ENCODE results near the gene PTGFRN. TPM values are rescaled to one million over a fixed set of nuclear protein-coding genes. Genes with fewer than 3 reads are reported as not detected.
A peak's percentile ranks its signal among the peaks of the same experiment; 100 is the strongest.
"Not testable (repeated sequence)": the region's sequence is repeated elsewhere in the genome, so short reads cannot be mapped to it uniquely, and the experiment has no call there.

PTGFRN gene
- polyA plus RNA-seq, result under 1 TPM in 1 of 3 donors, not detected in 2; 0.17 TPM

GRCh38 chr1:116909512-116910378 is at the start of gene PTGFRN:
PTGFRN (plus strand) TSS chr1:116909916; CDS start chr1:116910204, 288 bp downstream.
- Mint-ChIP-seq H3K4me3 (peak within 1 kb of the TSS; percentile 60 to 85 (median 75)), H3K27ac (peak within 1 kb of the TSS in 1 of 6 donors; percentile 41), H3K4me1 (peaks cover 5 to 6% of the 10 kb centered on the region in 2 donors), H3K9me3 (peaks cover 0 to 2% (median 0%) of the 10 kb centered on the region in 6 donors), H3K27me3 (ENCODE audit: low read depth in 3 of 3) (peaks cover 6 to 12% (median 9%) of the 10 kb centered on the region in 3 donors), H3K36me3 (peaks cover 0 to 4% (median 0%) of the 10 kb centered on the region in 3 donors)
- peak in 1 of 3 donors; percentile 13 for DNase-seq

- H3K36me3 Mint-ChIP-seq; H3K4me1 Mint-ChIP-seq; H3K4me3 Mint-ChIP-seq; H3K9me3 Mint-ChIP-seq; H3K27me3 Mint-ChIP-seq (ENCODE audit: low read depth in 3 of 3); DNase-seq: not testable (repeated sequence)
- peak overlapping the region in 1 of 6 donors; percentile 12 for H3K27ac Mint-ChIP-seq
Measured at GRCh38 chr1:116860167-116860566, 49.5 kb upstream of the PTGFRN start.

DNA sequence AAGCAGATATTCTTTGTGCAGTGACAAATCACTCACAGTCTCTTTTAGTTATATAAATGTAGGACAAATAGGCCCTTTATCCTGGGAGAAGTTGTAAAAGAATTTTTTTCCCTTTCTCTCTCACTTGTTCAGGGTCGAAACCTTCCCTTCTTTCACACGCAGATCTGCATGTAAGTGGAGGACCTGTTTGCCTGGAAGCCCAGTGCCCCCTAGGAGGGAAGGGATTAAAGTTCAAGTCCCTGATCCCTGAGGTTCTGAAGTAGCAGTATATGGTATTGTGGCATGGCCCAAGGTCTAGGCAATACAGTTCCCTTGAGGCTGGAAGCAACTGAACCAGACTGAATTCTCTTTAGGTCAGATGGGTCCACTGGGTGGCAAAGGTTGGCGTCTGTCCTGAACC is 48.6 kb upstream of the PTGFRN start:
- no peaks in the 10 kb centered on the region for H3K4me1 Mint-ChIP-seq
- H3K36me3 Mint-ChIP-seq, result no peaks in the 10 kb centered on the region
- H3K9me3 Mint-ChIP-seq, result no peaks in the 10 kb centered on the region
- no peak overlapping the region for H3K4me3 Mint-ChIP-seq
- no peak overlapping the region for H3K27ac Mint-ChIP-seq
- DNase-seq, result no peak
- H3K27me3 Mint-ChIP-seq (ENCODE audit: low read depth in 3 of 3), result no peaks in the 10 kb centered on the region

GRCh38 chr1:116863031-116863430 is 46.7 kb upstream of the PTGFRN start:
- not testable (repeated sequence) for H3K27me3 Mint-ChIP-seq (ENCODE audit: low read depth in 3 of 3); H3K4me1 Mint-ChIP-seq; H3K4me3 Mint-ChIP-seq; H3K27ac Mint-ChIP-seq; H3K36me3 Mint-ChIP-seq; DNase-seq; H3K9me3 Mint-ChIP-seq

DNA sequence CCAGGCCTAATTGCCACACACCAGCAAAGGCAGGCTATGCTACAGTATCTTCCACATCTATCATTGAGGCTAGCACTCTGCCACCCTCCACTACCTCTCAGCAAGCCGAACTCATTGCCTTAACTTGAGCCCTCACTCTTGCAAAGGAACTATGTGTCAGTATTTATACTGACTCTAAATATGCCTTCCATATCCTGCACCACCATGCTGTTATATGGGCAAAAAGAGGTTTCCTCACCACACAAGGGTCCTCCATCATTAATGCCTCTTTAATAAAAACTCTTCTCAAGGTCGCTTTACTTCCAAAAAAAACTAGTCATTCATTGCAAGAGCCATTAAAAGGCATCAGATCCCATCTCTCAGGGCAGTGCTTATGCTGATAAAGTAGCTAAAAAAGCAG is 43.2 kb upstream of the PTGFRN start:
- not testable (repeated sequence) for H3K4me1 Mint-ChIP-seq; H3K4me3 Mint-ChIP-seq; H3K36me3 Mint-ChIP-seq; H3K27me3 Mint-ChIP-seq (ENCODE audit: low read depth in 3 of 3); H3K27ac Mint-ChIP-seq
- peaks cover 0 to 11% (median 0%) of the 10 kb centered on the region in 6 donors for H3K9me3 Mint-ChIP-seq
- peak in 1 of 3 donors; percentile 6 for DNase-seq

DNA sequence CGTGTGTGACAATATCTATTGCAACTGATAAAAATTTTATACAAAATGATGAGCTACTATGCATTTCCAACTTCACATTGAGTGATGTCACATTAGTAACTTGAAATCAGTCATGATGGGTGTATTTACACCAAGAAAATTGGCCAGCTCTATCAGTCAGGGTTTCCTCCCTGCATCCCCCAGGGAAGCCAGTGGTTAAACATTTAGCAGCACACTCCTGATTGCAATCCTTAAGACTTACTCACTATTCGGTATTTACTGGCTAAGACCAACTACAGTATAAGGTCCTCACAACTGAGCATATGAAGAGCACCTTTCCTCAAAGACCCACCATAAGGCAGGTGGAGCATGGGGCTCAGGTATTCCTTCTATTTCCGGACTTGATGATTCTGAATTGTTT is 41.3 kb upstream of the PTGFRN start:
- Mint-ChIP-seq H3K36me3 (peaks cover 0 to 10% (median 8%) of the 10 kb centered on the region in 3 donors), H3K27ac (no peak overlapping the region), H3K9me3 (peaks cover 0 to 11% (median 0%) of the 10 kb centered on the region in 6 donors), H3K27me3 (ENCODE audit: low read depth in 3 of 3) (peaks cover 0 to 7% (median 0%) of the 10 kb centered on the region in 3 donors), H3K4me1 (no peaks in the 10 kb centered on the region), H3K4me3 (no peak overlapping the region)
- DNase-seq, result no peak

DNA sequence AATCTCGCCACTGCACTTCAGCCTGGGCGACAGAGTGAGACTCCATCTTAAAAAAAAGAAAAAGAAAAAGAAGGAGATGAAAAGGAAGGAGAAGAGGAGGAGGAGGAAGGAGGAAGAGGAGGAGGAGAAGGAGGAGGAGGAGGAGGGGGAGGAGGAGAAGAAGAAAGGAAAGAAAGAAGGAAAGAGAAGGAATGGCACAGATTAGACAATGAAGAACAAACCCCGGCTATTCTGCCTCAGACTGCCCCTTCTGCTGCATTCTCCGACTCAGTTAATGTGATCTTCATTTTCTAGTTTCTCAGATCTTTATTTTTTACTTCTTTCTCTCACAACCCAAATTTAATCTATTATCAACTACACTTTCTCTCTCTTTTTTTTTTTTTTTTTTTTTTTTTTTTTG is 40.1 kb upstream of the PTGFRN start:
- H3K4me1 Mint-ChIP-seq, result no peaks in the 10 kb centered on the region
- peaks cover 0 to 7% (median 0%) of the 10 kb centered on the region in 3 donors for H3K27me3 Mint-ChIP-seq (ENCODE audit: low read depth in 3 of 3)
- H3K9me3 Mint-ChIP-seq, result peaks cover 0 to 11% (median 0%) of the 10 kb centered on the region in 6 donors
- peaks cover 0 to 10% (median 8%) of the 10 kb centered on the region in 3 donors for H3K36me3 Mint-ChIP-seq
- no peak for DNase-seq
- H3K27ac Mint-ChIP-seq, result no peak overlapping the region
- H3K4me3 Mint-ChIP-seq, result no peak overlapping the region

DNA sequence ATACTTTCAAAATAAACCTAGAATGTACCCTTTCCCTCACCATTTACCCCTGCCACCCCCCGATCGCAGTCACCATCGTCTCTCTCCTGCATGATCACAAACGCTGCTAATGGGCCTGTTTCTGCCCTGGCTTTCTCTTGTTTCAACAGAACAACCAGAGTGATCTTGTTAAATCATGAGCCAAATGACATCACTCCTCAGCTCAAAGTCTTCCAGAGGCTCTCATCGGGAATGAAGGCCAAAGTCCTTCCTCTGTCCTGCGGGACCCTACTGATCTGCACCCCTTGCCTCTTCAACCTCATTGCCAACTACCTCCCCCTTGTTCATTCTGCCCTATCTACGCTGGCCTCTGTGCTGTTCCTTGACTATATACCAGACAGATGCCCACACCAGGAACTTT is 39.4 kb upstream of the PTGFRN start:
- DNase-seq, result no peak
- Mint-ChIP-seq H3K4me3 (no peak overlapping the region), H3K27me3 (ENCODE audit: low read depth in 3 of 3) (peaks cover 0 to 7% (median 0%) of the 10 kb centered on the region in 3 donors), H3K9me3 (peaks cover 0 to 11% (median 0%) of the 10 kb centered on the region in 6 donors), H3K36me3 (peaks cover 0 to 10% (median 8%) of the 10 kb centered on the region in 3 donors), H3K27ac (no peak overlapping the region), H3K4me1 (no peaks in the 10 kb centered on the region)

- Mint-ChIP-seq H3K4me3 (no peak overlapping the region), H3K27me3 (ENCODE audit: low read depth in 3 of 3) (peaks cover 0 to 7% (median 0%) of the 10 kb centered on the region in 3 donors), H3K9me3 (peaks cover 0 to 11% (median 0%) of the 10 kb centered on the region in 6 donors), H3K4me1 (no peaks in the 10 kb centered on the region), H3K27ac (no peak overlapping the region), H3K36me3 (peaks cover 0 to 10% (median 8%) of the 10 kb centered on the region in 3 donors)
- DNase-seq, result no peak
Measured at GRCh38 chr1:116871779-116872146, 38.0 kb upstream of the PTGFRN start.

- Mint-ChIP-seq H3K27me3 (ENCODE audit: low read depth in 3 of 3) (peaks cover 0 to 7% (median 0%) of the 10 kb centered on the region in 3 donors), H3K27ac (no peak overlapping the region), H3K9me3 (peaks cover 0 to 6% (median 0%) of the 10 kb centered on the region in 6 donors), H3K36me3 (peaks cover 0 to 8% (median 8%) of the 10 kb centered on the region in 3 donors), H3K4me1 (no peaks in the 10 kb centered on the region), H3K4me3 (no peak overlapping the region)
- DNase-seq, result no peak
Measured at GRCh38 chr1:116873680-116874271, 35.9 kb upstream of the PTGFRN start.

DNA sequence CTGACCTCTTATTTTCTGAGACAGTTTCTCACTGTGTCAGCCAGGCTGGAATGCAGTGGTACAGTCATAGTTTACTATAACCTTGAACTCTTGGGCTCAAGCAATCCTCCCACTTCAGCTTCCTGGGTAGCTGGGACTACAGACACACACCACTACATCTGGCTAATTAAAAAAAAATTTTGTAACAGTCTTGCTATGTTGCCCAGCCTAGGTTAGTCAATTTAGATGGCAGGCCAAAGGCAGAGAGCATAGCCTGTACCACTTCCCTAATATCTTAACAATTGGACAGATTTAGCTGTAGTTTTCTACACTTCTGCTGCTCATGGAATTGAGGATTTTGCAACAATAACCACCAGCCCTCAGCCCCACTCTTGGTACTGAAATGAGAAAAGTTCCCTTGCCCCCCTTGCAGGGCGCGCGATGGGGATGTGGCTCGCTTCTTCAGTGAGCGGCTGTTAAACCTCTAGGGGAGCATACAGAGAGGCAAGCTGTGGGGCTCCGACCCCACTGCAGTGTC is 34.9 kb upstream of the PTGFRN start:
- H3K27me3 Mint-ChIP-seq (ENCODE audit: low read depth in 3 of 3), result peaks cover 0 to 4% (median 0%) of the 10 kb centered on the region in 3 donors
- no peaks in the 10 kb centered on the region for H3K4me1 Mint-ChIP-seq
- H3K27ac Mint-ChIP-seq, result no peak overlapping the region
- H3K9me3 Mint-ChIP-seq, result peaks cover 0 to 4% (median 0%) of the 10 kb centered on the region in 6 donors
- no peak for DNase-seq
- peaks cover 0 to 8% (median 7%) of the 10 kb centered on the region in 3 donors for H3K36me3 Mint-ChIP-seq
- H3K4me3 Mint-ChIP-seq, result no peak overlapping the region

DNA sequence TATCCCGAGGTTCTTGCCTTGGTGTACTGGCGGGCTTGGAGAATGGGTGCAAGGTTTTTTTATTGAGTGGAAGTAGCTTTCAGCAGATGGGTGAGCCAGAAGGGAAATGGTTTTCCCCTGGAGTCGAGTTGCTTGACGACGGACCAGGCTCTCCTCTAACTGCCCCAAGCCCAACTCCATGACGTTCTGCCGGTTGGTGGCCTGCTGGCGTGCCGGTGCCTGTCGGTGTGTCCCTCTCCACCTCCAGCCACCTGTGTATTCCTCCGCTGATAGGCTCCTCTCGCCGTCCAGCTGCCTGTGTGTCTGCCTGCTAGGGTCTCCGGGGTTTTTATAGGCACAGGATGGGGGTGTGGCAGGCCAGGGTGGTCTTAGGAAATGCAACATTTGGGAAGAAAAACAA is 34.3 kb upstream of the PTGFRN start:
- Mint-ChIP-seq H3K4me3 (no peak overlapping the region), H3K36me3 (peaks cover 0 to 5% (median 5%) of the 10 kb centered on the region in 3 donors), H3K4me1 (no peaks in the 10 kb centered on the region), H3K27ac (no peak overlapping the region), H3K27me3 (ENCODE audit: low read depth in 3 of 3) (peaks cover 0 to 4% (median 0%) of the 10 kb centered on the region in 3 donors), H3K9me3 (peaks cover 0 to 2% (median 0%) of the 10 kb centered on the region in 6 donors)
- DNase-seq, result no peak

GRCh38 chr1:116875946-116876345 is 33.8 kb upstream of the PTGFRN start:
- not testable (repeated sequence) for H3K4me3 Mint-ChIP-seq; H3K27ac Mint-ChIP-seq; DNase-seq; H3K9me3 Mint-ChIP-seq; H3K4me1 Mint-ChIP-seq; H3K27me3 Mint-ChIP-seq (ENCODE audit: low read depth in 3 of 3); H3K36me3 Mint-ChIP-seq

All from immature natural killer cell (primary cell).